C4-2B (cell line): ENCODE results near the gene WFIKKN1.

Experiments used
- ZFX ChIP-seq: fragments of 450-650 bp; IDR thresholded peaks from 2 replicates; pipeline ENCODE4 v1.6.1; 2017
- TF ChIP-seq, protein P1 (sequence below): fragments of 450-650 bp; conservative IDR thresholded peaks from 2 replicates; pipeline ENCODE4 v1.5.1; 2017; ENCODE audit warnings: mild to moderate bottlenecking

DNA sequence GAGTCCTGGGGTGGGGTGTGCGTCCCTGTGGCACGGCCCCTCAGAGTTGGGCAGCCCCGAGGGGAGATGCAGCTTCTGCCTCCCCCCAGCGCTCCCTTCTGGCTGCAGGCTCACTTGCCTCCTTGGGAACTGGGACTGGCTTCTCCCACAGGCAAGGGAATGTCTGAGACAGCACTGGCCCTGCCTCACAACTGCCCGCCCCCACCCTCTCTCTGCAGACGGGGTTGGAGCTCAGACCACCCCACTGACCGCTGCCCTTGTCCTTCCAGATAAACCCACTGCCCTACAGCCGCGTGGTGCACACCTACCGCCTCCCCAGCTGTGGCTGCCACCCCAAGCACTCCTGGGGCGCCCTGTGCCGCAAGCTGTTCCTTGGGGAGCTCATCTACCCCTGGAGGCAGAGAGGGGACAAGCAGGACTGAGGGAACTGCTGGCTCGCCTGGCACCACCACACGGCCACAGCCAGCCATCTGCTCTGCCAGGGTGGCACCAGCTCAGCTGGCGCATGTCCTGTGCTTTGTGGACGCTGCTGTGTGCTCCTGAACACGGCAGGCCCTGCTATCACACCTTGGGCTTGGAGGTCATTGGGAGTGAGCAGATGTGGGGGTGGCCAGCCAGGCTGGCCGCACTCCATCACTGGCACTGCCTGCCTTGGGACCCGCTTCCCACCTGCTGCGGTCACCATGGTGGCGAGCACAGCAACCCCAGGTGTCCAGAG, 48.0 kb upstream of the WFIKKN1 start:
- TF ChIP-seq, protein P1, sequence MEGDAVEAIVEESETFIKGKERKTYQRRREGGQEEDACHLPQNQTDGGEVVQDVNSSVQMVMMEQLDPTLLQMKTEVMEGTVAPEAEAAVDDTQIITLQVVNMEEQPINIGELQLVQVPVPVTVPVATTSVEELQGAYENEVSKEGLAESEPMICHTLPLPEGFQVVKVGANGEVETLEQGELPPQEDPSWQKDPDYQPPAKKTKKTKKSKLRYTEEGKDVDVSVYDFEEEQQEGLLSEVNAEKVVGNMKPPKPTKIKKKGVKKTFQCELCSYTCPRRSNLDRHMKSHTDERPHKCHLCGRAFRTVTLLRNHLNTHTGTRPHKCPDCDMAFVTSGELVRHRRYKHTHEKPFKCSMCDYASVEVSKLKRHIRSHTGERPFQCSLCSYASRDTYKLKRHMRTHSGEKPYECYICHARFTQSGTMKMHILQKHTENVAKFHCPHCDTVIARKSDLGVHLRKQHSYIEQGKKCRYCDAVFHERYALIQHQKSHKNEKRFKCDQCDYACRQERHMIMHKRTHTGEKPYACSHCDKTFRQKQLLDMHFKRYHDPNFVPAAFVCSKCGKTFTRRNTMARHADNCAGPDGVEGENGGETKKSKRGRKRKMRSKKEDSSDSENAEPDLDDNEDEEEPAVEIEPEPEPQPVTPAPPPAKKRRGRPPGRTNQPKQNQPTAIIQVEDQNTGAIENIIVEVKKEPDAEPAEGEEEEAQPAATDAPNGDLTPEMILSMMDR: no peak
- no peak for TF ChIP-seq ZFX
